NCI-H1436 (cell line): ENCODE results near the gene TLCD1.
"Not testable (repeated sequence)": the region's sequence is repeated elsewhere in the genome, so short reads cannot be mapped to it uniquely, and the experiment has no call there.

Experiments used
- DNase-seq: peaks from one replicate; lab custom pipeline; 2025; lab: John Stamatoyannopoulos, UW

Gene TLCD1

DNA sequence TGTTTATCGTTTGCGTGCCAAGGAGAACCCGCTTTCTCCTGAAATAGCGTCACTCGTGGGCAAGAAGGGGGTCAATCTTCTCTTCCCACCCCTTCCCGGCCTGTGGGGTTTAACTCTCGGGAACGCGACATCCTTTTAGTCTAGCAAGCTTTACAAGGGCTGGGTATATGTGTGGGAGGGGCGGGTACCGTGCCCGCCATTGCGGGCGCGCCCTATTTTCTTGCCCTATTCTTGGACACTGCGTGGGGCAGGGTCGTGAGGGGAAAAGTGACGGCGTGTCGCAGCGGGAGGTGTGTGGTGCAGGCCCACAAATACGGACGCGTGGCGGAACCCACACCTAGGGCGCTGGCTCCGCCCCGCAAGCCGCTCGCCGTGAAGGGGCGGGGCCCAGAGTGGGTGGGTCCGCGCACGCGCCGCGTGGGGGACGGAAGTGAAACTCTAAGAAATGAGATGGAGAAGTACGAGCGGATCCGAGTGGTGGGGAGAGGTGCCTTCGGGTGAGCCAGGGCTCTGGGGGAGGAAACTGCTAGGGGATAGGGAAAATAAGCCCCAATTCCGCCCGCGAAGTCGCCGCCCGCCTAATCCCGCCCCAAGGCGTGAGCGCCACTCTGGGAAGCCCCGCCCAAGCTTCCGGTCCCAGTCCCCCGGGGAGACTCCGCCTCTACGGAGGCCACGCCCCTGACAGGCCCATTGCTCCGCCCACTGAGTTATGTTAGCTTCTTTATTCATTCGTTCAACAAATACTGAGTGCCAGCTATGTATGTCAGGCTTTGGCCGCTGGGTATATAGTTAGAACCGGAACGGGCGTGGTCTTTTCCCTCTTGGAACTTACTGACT, 2.5 kb upstream of the TLCD1 start, which contains the start of gene NEK8:
NEK8 (plus strand) TSS at position 425 of the 837 bp plus-strand sequence; CDS start at position 451, 26 bp downstream.
- peak; percentile 98 for DNase-seq

DNA sequence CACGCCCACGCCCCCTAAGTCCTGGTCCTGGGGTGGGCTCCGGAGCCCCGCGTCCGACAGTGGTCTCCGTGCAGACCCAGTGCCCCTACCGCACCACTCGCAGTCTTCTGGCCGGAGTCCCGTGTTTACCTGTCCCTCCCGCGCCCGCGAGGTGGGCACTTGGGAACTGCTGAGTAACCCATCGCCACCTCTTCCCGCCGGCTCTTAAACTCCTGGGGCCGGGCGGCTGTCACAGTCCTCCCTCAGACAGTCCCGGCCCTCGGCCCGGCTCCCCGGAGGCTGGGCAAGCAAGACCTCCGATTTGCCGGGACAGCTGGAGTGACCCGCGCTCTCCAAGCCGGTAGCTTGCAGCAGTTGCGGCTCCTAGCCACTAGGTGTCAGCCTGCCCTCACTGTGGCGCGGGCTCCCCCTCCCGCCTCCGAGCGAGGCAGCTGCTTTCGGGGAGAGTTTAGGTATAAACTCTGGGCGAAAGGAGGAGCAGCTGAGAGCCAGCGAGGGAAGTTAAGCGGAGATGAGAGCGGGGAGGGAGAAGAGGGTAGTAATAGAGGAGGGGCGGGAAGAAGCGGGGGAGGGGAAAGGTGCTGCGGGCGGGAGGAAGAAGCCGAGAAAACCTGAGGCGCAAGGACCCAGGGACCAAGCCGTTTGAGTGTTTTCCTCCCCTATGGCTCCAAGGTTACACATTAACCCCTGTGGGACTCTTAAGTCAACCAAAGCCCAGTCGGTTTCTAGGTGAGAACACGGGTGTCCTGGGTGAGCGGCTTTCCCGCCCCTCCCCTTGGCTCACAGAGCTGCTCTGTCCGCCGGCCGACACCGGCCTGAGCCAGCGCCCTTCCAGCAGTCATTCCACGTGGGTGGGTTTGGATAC, 826 bp upstream of the TLCD1 start:
- DNase-seq, result peak; percentile 98

DNA sequence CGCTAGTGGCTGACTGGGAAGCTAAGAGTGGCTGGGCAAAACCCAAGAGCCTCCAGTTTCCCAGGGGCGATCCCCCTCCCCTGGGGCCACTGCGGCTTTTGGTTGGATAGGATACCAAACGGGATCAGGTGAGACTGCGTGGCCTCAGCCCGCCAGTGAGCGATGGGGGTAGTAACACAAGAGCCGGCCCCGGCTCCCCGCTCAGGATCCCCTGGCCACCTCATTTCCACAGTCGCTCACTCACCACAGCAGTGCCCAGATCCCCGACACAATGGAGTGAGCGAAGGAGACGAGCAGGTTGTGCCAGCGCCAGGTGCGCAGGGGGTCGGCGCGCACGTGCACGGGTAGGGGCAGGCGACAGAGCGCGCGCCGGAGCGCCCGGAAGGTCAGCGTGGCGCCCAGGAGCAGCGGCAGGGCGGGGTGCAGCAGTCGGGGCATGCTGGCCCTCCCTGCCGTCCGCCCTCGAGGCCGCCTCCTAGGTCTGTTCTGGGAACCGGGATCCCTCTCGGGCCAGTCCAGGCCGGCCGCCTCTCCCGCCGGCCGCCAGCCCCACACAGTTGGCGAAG, 290 bp downstream of the TLCD1 start:
- peak; percentile 77 for DNase-seq

DNA sequence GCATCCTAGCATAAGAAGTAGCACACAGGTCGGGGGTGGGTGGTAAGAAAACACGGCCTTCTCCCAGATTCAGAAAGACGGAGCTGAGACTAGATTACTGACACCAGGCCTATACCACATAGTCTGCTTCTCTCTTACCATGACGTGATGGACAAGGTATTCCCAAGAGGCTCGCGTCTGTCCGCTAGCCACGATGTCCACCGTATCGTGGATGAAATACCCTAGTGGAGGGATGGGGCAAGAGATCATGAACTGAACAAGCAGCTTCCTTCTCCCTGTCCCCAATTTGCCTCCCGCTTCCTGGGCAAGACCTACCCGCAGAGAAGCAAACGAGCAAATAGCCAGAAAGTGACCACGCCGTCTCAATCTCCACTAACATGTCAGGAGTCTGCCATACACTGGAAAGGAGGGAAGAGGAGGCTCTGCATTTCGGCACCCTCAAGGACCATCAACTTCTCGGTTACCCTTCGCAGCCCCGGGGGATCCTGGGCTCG, 820 bp downstream of the TLCD1 start:
- DNase-seq, result no peak

DNA sequence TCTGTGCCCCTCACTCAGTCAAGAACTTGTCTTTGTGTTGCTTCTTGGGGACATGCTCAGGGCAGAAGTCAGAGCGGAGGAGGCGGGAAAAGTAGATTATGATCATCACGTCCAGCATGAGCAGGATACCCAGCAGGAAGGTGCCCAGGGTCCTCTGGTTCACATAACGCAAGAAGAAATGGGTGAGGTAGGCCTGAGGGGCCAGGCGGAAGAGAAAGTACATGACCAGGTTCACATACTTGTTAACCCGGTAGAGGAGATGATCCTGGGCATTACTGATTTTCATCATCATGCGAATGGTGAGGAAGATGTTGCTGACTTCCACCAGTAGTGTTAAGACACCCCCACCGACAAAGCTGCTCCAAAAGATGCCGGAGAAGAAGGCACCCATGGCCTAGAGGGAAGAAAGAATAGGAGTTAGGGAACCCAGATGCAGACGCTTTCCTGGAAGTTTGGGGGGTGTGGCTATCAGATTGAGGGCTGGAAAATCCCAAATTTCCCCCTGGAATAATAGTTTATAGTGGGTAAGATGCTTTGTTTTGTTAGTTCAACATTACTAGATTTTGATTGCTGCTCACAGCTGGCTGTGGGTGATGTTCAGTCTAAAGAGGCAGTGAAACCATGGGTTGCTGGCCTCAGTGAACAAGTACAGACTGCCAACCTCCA, 1.4 kb downstream of the TLCD1 start:
- no peak for DNase-seq

DNA sequence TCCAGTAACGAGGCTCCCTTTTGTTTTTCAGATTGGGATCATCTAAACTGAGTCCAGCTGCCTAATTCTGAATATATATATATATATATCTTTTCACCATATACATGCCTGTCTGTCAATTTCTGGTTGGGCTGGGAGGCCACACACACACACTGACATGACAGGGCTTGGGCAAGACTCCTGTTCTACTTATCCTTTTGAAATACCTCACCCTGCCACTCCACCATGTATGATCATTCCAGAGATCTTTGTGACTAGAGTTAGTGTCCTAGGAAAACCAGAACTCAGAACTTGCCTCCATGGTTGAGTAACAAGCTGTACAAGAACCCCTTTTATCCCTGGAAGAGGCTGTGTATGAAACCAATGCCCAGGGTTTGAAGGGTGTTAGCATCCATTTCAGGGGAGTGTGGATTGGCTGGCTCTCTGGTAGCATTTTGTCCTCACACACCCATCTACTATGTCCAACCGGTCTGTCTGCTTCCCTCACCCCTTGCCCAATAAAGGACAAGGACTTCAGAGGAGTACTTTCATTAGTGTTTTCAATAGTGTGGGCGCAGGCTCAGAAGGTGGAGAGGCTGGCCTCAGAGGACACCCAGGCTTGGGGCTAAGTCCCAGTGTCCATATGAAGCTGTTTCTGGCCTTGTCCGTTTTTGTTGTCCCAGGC, 2.1 kb downstream of the TLCD1 start:
- DNase-seq, result not testable (repeated sequence)

DNA sequence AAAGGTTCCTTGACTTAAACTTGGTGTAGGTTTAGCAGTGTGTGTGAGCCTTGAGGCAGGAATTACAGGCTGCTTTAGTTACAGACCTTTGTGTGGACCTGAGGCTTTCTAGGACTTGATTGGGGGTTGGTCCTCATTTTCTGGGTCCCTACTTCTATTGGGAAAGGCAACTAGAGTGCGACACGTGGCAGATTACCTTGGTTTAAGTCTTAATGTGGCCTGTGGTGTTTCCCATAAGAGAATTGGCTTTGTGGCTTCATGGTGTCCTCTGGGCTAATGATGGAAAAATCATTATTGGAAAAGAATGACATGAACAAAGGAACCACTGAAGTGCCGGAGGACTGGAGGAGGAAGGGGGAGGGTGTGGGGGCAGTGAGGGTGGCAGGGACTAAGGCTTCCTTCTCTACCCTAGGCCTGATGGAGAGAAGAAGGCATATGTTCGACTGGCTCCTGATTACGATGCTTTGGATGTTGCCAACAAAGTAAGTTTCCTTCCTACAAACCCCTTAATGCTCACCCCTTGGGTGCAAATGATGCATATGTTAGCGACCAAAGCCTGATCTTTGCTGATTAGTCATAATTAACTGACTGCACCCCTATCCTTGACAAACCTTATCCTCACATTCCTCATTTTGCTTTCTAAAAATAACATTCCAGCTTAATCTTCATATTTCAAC, 2.7 kb downstream of the TLCD1 start:
- no peak for DNase-seq

DNA sequence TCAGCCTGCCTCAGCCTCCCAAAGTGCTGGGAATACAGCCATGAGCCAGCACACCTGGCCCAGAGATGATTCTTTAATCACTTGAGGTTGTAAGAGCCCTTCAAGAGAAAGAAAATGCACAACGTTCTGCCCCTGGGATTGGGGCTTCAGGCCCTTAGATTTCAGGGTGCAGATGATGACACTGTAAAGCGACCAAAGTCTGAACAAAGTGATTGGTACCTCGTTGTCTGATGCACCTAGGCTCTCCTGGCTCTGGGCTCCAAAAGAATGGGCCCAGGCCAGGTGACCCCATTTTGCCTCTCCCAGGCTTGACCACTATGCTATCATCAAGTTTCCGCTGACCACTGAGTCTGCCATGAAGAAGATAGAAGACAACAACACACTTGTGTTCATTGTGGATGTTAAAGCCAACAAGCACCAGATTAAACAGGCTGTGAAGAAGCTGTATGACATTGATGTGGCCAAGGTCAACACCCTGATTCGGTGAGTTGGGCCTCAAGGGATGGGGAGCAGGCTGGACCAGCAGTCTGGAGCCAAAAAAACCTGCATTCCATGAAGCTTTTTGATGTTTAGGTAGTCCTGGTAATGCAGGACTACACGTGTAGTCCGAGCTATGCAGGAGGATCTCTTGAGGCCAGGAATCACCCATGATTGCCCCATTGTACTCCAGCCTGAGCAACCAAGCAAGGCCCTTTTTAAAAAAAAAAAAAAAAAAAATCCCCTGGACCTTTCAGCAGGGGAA, 3.4 kb downstream of the TLCD1 start:
- no peak for DNase-seq

DNA sequence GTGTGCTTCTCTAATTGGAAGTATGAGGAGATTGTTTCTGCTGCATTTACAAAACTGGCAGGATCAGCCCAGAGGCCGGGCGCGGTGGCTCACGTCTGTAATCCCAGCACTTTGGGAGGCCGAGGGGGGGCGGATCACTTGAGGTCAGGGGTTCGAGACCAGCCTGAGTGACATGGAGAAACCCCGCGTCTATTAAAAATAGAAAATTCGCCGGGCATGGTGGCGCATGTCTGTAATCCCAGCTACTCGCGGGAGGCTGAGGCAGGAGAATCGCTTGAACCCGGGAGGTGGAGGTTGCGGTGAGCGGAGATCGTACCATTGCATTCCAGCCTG, 5.1 kb downstream of the TLCD1 start:
- DNase-seq, result not testable (repeated sequence)

DNA sequence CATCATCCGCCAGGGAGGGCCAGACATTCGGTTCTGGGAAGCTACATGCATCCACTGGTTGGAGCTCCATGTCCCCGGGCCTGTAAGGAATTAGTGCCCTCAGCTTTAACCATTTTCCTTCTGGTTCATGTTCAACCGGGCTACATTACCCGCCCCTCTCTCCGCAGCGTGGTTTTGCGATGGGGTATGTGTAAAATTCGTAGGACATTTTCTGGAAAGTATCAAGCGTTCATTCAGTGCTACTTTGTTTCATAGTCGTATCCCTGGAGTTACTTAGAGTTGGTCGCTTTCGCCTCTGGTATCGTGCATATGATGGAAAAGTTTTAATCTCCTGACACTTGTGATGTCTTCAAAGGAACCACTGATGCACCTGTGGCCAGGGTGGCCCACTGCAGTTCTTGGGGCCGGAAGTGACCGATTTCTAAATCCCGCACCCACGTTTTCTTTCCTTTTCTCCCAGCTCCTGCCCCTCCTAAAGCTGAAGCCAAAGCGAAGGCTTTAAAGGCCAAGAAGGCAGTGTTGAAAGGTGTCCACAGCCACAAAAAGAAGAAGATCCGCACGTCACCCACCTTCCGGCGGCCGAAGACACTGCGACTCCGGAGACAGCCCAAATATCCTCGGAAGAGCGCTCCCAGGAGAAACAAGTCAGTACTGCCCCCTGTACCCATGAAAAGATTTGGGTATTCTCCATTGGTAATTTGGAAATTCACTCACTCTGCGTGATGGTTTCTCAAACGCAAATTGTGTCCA, 5.6 kb downstream of the TLCD1 start:
- no peak for DNase-seq

DNA sequence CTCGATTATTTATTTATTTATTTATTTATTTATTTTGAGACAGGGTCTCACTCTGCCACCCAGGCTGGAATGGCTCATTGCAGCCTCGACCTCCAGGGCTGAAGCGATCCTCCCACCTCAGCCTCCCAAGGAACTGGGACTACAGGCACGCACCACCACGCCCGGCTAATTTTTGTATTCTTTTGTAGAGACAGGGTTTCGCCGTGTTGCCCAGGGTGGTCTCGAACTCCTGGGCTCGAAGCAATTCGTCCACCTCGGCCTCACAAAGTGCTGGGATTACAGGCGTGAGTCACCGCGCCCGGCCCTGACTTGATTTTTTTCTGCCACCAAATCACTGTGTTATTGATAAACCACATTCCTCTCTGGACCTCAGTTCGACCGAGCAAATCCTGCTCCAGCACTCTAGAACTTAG, 7.0 kb downstream of the TLCD1 start:
- no peak for DNase-seq

DNA sequence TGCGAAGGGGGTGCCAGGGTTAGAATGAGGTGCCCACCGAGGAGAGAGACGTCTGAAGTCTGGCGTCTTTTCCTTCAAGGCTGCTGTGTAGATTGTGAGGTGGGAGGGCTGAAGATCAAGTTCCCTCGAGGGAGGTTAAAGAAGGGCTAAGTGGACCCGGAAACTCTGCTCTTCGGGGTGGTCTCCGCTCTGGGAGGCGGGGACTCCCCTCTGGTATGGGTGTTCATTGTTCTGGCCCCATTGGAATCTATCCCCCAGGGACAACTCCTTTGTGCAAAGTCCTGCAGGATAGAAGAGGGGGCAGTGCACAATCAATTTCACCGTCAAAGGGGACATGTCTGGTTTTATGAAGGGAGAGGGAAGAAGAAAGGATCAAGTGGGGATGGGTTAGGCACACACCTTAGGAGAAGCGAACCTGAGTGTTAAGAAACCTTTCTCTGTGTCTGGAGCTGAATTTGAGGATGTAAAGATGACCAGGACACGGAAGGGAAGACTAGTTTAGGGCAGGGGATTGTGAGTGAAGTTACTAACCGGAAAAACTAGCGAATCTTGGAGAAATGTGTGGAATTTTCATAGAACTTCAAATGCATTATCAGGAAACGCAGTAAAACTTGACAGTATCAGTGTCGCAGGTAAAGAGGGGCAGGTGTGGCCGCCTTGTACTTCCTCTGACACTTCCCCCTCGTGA, 7.6 kb downstream of the TLCD1 start:
- peak; percentile 65 for DNase-seq

DNA sequence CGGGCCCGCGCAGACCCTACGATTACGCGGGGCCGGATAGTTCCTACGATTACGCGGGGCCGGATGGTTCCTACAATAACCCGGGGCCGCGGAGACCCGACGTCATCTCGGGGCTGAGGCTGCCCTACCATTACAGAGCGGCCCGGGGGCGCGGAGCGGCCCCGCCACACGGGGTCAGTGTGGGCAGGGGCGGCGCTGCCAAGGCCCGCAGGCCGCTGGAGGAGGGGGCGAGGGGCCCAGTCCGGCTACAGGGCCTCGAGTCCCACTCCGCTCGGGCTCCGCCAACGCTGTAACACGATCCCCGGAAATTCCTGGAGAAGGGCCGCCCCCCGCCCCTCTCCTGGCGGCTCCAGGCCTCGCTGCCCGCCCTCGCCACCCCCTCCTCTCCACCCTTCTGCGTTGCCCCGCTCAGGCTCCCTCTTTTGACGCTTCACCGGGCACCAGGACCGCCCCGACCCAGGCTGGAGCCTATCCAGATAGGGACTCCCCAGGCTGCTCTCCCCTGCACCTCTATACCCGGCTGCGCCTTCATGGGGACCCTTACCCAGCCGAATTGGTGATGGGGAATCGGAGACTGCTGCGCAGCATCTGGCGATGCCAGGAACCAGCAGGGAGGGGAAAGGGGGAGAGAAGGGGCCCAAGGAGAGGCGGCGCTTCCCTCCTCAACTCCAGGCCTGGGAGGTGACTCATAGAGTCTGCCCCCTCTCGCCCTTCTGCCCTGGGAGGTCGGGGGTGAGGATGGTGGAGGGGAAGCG, 8.3 kb downstream of the TLCD1 start, which contains the start of gene RAB34:
RAB34 (minus strand) TSS at position 291 of the 755 bp plus-strand sequence. CDS start 602 bp downstream, outside the sequence.
- peak; percentile 65 for DNase-seq

DNA sequence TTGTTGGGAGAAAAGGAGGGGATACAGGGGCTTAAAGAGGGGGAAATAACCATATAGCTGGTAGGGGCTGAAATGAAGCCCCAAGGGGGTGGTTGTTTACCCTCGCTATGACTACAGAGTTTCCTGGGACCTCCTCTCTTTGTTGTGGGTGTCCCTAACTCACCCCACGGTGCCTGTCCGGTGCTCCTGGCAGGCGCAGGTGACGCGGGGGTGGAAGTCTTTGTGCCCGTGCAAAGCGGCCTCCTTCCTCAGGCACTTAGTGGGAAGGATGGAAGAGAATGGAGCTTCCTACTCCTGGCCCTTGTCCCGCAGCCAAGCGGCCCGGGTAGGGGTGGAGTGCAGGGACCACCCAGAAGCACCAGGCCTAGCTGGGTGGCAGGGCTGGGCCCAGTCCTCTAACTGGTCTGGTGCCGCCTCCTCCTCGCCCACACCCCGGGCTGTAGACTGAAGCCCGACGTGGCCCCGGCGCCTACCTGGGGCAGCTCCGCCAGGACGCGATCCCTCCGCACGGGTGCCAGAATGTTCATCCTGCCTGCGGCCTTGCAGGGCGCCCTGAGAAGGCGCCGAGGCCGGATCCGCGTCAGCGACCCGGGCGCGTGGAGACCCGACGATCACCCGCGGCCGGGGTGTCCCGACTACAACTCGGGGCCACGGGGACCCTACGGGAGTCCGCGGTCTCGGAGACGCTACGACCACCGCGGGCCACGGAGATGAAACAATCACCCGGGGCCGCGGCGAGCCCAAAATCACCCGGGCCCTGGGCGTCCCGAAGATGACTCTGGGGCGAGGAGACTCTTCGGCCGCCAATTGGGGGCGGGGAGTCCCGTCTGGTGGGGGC, 9.1 kb downstream of the TLCD1 start:
- DNase-seq, result no peak

DNA sequence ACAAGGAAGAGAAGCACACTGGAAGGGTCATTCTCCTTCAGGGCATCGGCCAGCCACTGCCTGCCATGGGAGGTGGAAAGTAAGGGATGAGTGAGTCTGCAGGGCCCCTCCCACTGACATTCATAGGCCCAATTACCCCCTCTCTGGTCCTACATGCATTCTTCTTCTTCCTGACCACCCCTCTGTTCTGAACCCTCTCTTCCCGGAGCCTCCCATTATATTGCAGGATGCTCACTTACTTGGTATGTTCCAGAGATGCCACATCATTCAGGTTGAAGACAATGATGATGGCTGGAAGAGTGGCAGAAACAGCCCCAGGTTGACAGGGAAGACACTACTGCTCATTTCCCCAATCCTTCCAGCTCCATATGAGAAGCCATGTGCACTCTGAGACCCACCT, 10.8 kb downstream of the TLCD1 start:
- DNase-seq, result no peak

DNA sequence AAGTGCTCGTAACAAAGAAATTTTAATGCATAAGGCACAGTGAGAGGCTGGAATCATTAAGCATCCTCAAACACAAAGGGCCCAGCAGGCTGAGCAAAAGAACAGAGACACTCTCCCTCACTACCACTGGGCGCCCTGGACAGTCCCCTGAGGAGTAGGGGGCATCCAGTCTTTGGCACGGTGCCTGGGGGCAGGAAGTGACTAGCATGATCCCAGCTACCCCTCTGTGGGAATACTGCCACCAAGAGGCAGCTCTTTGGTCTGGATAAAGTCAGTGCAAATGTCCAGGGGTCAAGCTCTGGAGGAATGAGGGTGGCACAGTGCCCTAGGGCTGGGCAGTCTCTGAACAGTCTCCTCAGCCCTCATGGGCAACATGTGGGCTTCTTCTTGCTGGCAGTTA, 11.8 kb downstream of the TLCD1 start:
- no peak for DNase-seq
